GM11168 (cell line): ENCODE measurements around the gene TRABD2B.

Experiments
- in situ Hi-C: fragments of 300-500 bp; cut with MboI; formaldehyde crosslinking; loops from one replicate; pipeline ENCODE4 v1.12.0; 2022; ENCODE audit warnings: low sequenced_read_pairs; ENCODE audit not compliant: unreplicated experiment

Gene TRABD2B

GRCh38 chr1:47915677-47916353, 81.4 kb downstream of the TRABD2B start:
- in situ Hi-C loops: no loop called here

- in situ Hi-C loops: no loop called here
These were observed 82.1 kb downstream of the TRABD2B start for GRCh38 chr1:47914952-47915676.

- in situ Hi-C loops: no loop called here
These were observed 82.8 kb downstream of the TRABD2B start for GRCh38 chr1:47914218-47914938.

- in situ Hi-C loops: no loop called here
These were observed 83.9 kb downstream of the TRABD2B start for GRCh38 chr1:47913225-47913823.

GRCh38 chr1:47912756-47913155, 84.4 kb downstream of the TRABD2B start:
- in situ Hi-C loops: no loop called here

GRCh38 chr1:47911892-47912291, 85.3 kb downstream of the TRABD2B start:
- in situ Hi-C loops: no loop called here

GRCh38 chr1:47911424-47911823, 85.8 kb downstream of the TRABD2B start:
- in situ Hi-C loops: no loop called here

- in situ Hi-C loops: no loop called here
These were observed 88.9 kb downstream of the TRABD2B start for GRCh38 chr1:47908258-47908657.

GRCh38 chr1:47907177-47907528, 90.0 kb downstream of the TRABD2B start:
- in situ Hi-C loops: no loop called here

- in situ Hi-C loops: no loop called here
These were observed 90.5 kb downstream of the TRABD2B start for GRCh38 chr1:47906527-47907176.

- in situ Hi-C loops: no loop called here
These were observed 91.2 kb downstream of the TRABD2B start for GRCh38 chr1:47906009-47906432.

GRCh38 chr1:47903723-47904122, 93.5 kb downstream of the TRABD2B start:
- in situ Hi-C loops: no loop called here

- in situ Hi-C loops: no loop called here
These were observed 96.1 kb downstream of the TRABD2B start for GRCh38 chr1:47901001-47901575.

GRCh38 chr1:47898133-47898845, 98.9 kb downstream of the TRABD2B start:
- in situ Hi-C loops: no loop called here

GRCh38 chr1:47895279-47896125, 101.7 kb downstream of the TRABD2B start:
- in situ Hi-C loops: no loop called here

GRCh38 chr1:47894410-47895278, 102.5 kb downstream of the TRABD2B start:
- in situ Hi-C loops: no loop called here

GRCh38 chr1:47893412-47893811, 103.8 kb downstream of the TRABD2B start:
- in situ Hi-C loops: no loop called here

- in situ Hi-C loops: no loop called here
These were observed 106.4 kb downstream of the TRABD2B start for GRCh38 chr1:47890779-47891178.
